ENCODE results near the gene LARGE1.

LARGE1 gene

GRCh38 chr22:33666279-33666960, 253.9 kb downstream of the LARGE1 start:
- H3K9ac ChIP-seq (ENCODE audit: low read depth, low read length), result no peak overlapping the region
- no peak overlapping the region for H3K27ac ChIP-seq (ENCODE audit: low read length)
- H3K4me3 ChIP-seq (ENCODE audit: low read depth in 1 of 2, low read length in 2 of 2), result no peak overlapping the region
- H3K27me3 ChIP-seq (ENCODE audit: insufficient read depth, low read length, poor library complexity), result no peaks in the 10 kb centered on the region
- H3K4me2 ChIP-seq (ENCODE audit: insufficient read depth, low read length), result no peak overlapping the region
- no peaks in the 10 kb centered on the region for H3K4me1 ChIP-seq (ENCODE audit: insufficient read depth, low read length)
- no peaks in the 10 kb centered on the region for H3K36me3 ChIP-seq (ENCODE audit: insufficient read depth, low read length)
- H3K79me2 ChIP-seq (ENCODE audit: insufficient read depth, low read length), result no peaks in the 10 kb centered on the region
- TF ChIP-seq EZH2 (IDR thresholded peaks at IDR 0.05; ENCODE audit: borderline replicate concordance, low read depth, low read length, severe bottlenecking) (no peak), CTCF (IDR thresholded peaks at IDR 0.05; ENCODE audit: borderline replicate concordance, extremely low read depth, low read length, poor library complexity, severe bottlenecking) (no peak)
- ATAC-seq (ENCODE audit: insufficient read depth, low read depth), result no peak
- no peak overlapping the region for H2AFZ ChIP-seq (ENCODE audit: low read depth, low read length)
- H4K20me1 ChIP-seq (ENCODE audit: insufficient read depth, low read length), result no peaks in the 10 kb centered on the region
- no peak for DNase-seq
- H3K9me3 ChIP-seq (ENCODE audit: insufficient read depth, low read length, severe bottlenecking), result no peaks in the 10 kb centered on the region

GRCh38 chr22:33659448-33659847, 260.8 kb downstream of the LARGE1 start:
- Histone ChIP-seq H3K9me3 (ENCODE audit: insufficient read depth, low read length, severe bottlenecking) (no peaks in the 10 kb centered on the region), H4K20me1 (ENCODE audit: insufficient read depth, low read length) (no peaks in the 10 kb centered on the region), H3K4me1 (ENCODE audit: insufficient read depth, low read length) (no peaks in the 10 kb centered on the region), H2AFZ (ENCODE audit: low read depth, low read length) (no peak overlapping the region), H3K79me2 (ENCODE audit: insufficient read depth, low read length) (no peaks in the 10 kb centered on the region), H3K36me3 (ENCODE audit: insufficient read depth, low read length) (no peaks in the 10 kb centered on the region), H3K4me2 (ENCODE audit: insufficient read depth, low read length) (no peak overlapping the region), H3K9ac (ENCODE audit: low read depth, low read length) (no peak overlapping the region), H3K27me3 (ENCODE audit: insufficient read depth, low read length, poor library complexity) (no peaks in the 10 kb centered on the region), H3K27ac (ENCODE audit: low read length) (no peak overlapping the region), H3K4me3 (ENCODE audit: low read depth in 1 of 2, low read length in 2 of 2) (no peak overlapping the region)
- TF ChIP-seq CTCF (IDR thresholded peaks at IDR 0.05; ENCODE audit: borderline replicate concordance, extremely low read depth, low read length, poor library complexity, severe bottlenecking), result no peak
- TF ChIP-seq EZH2 (IDR thresholded peaks at IDR 0.05; ENCODE audit: borderline replicate concordance, low read depth, low read length, severe bottlenecking), result no peak
- no peak for ATAC-seq (ENCODE audit: insufficient read depth, low read depth)
- no peak for DNase-seq

- Histone ChIP-seq H3K4me1 (ENCODE audit: insufficient read depth, low read length) (no peaks in the 10 kb centered on the region), H3K9me3 (ENCODE audit: insufficient read depth, low read length, severe bottlenecking) (no peaks in the 10 kb centered on the region), H3K4me2 (ENCODE audit: insufficient read depth, low read length) (no peak overlapping the region), H3K27me3 (ENCODE audit: insufficient read depth, low read length, poor library complexity) (no peaks in the 10 kb centered on the region), H3K36me3 (ENCODE audit: insufficient read depth, low read length) (no peaks in the 10 kb centered on the region), H3K9ac (ENCODE audit: low read depth, low read length) (no peak overlapping the region), H3K4me3 (ENCODE audit: low read depth in 1 of 2, low read length in 2 of 2) (no peak overlapping the region), H3K79me2 (ENCODE audit: insufficient read depth, low read length) (no peaks in the 10 kb centered on the region), H4K20me1 (ENCODE audit: insufficient read depth, low read length) (no peaks in the 10 kb centered on the region), H2AFZ (ENCODE audit: low read depth, low read length) (no peak overlapping the region), H3K27ac (ENCODE audit: low read length) (no peak overlapping the region)
- ATAC-seq (ENCODE audit: insufficient read depth, low read depth), result no peak
- DNase-seq, result no peak
- no peak for TF ChIP-seq EZH2 (IDR thresholded peaks at IDR 0.05; ENCODE audit: borderline replicate concordance, low read depth, low read length, severe bottlenecking)
- no peak for TF ChIP-seq CTCF (IDR thresholded peaks at IDR 0.05; ENCODE audit: borderline replicate concordance, extremely low read depth, low read length, poor library complexity, severe bottlenecking)
These were observed 261.5 kb downstream of the LARGE1 start for GRCh38 chr22:33658775-33659174.

Data from DND-41 (cell line).